B cell (primary cell): Measurements from ENCODE around the gene REC8. TPM values are rescaled to one million over a fixed set of nuclear protein-coding genes. Genes with fewer than 3 reads are reported as not detected.

Experiments used
- ATAC-seq: fragments of 200-7000 bp; cut with Tn5 transposase; one replicate; pipeline ENCODE4 v1.10.0; 2021; ENCODE audit warnings: low read depth, mild to moderate bottlenecking, moderate number of reproducible peaks, moderate library complexity
- CTCF ChIA-PET: fragments of 350-600 bp; sonication (Branson Sonifier 250); formaldehyde crosslinking; loops from one replicate; lab custom pipeline; 2021; ENCODE audit warnings: antibody characterized with exemption, inconsistent platforms; lab: Charles Lee
- POLR2A ChIA-PET: fragments of 350-600 bp; sonication (Branson Sonifier 250); formaldehyde crosslinking; loops from one replicate; lab custom pipeline; 2021; ENCODE audit warnings: antibody characterized with exemption; lab: Charles Lee
- DNase-seq: peaks from one replicate; pipeline ENCODE4 v3.0.0; 2013
- H2AFZ ChIP-seq: 2 replicates; pipeline ENCODE4 v1.6.1; 2012; ENCODE audit warnings: mild to moderate bottlenecking, low read depth, low read length; ENCODE audit not compliant: insufficient read depth, poor library complexity, severe bottlenecking
- H3K27ac ChIP-seq, 2 donors: 1 replicate in 1 of 2; 2 replicates in 1 of 2; pipeline ENCODE4 v1.5.1; 2012 to 2013; ENCODE audit warnings: low read length in 2 of 2, mild to moderate bottlenecking in 2 of 2, moderate library complexity in 1 of 2
- H3K27me3 ChIP-seq, 4 experiments: fragments of 200-600 bp in 1 of 4; sonication (generic) in 1 of 4; replicated peaks in 1 of 4; 1 replicate in 2 of 4; 2 replicates in 2 of 4; pipeline versions ENCODE4 v1.6.1 to v1.7.0; 2013 to 2016; ENCODE audit warnings: low read length in 3 of 4, mild to moderate bottlenecking in 2 of 4, mixed read lengths in 1 of 4, moderate library complexity in 1 of 4; ENCODE audit not compliant: insufficient read depth in 4 of 4, control insufficient read depth in 3 of 4; ENCODE audit errors: control extremely low read depth in 1 of 4
- H3K36me3 ChIP-seq, 2 experiments: replicated peaks in 1 of 2; 1 replicate in 1 of 2; 2 replicates in 1 of 2; pipeline versions ENCODE4 v1.6.1 to v1.7.1; 2013; ENCODE audit warnings: low read length in 1 of 2; ENCODE audit not compliant: insufficient read depth in 2 of 2, control insufficient read depth in 1 of 2; ENCODE audit errors: control extremely low read depth in 1 of 2, extremely low read depth in 1 of 2
- H3K4me1 ChIP-seq, 2 donors: fragments of 200-600 bp in 1 of 2; sonication (generic) in 1 of 2; 1 replicate in 1 of 2; 2 replicates in 1 of 2; pipeline versions ENCODE4 v1.5.1 to v1.6.1; 2013 to 2017; ENCODE audit warnings: low read length in 2 of 2; ENCODE audit not compliant: control insufficient read depth in 2 of 2, insufficient read depth in 2 of 2
- H3K4me2 ChIP-seq: replicated peaks from 2 replicates; pipeline ENCODE3; 2012; ENCODE audit warnings: mild to moderate bottlenecking, low read depth, low read length; ENCODE audit not compliant: poor library complexity, severe bottlenecking
- H3K4me3 ChIP-seq, 5 experiments: fragments of 200-600 bp in 1 of 5; sonication (generic) in 1 of 5; 1 replicate in 3 of 5; 2 replicates in 2 of 5; pipeline versions ENCODE4 v1.5.1 to v1.7.0; 2011 to 2016; ENCODE audit warnings: low read length in 4 of 5, mild to moderate bottlenecking in 4 of 5, low read depth in 2 of 5, control low read depth in 1 of 5, moderate library complexity in 1 of 5; ENCODE audit not compliant: insufficient read depth in 1 of 5; ENCODE audit errors: control extremely low read depth in 1 of 5, extremely low read depth in 1 of 5
- H3K79me2 ChIP-seq: fragments of 200-600 bp; sonication (generic); one replicate; pipeline ENCODE4 v1.6.0; 2016; ENCODE audit warnings: low read length; ENCODE audit not compliant: control insufficient read depth, insufficient read depth
- H3K9ac ChIP-seq: fragments of 200-600 bp; sonication (generic); 2 replicates; pipeline ENCODE4 v1.6.1; 2017; ENCODE audit warnings: mild to moderate bottlenecking, low read length, moderate library complexity
- H3K9me3 ChIP-seq, 3 donors: one replicate each; pipeline versions ENCODE4 v1.6.1 to v1.7.1; 2013; ENCODE audit warnings: low read length in 2 of 3; ENCODE audit not compliant: control insufficient read depth in 2 of 3, insufficient read depth in 1 of 3; ENCODE audit errors: control extremely low read depth in 1 of 3
- H4K20me1 ChIP-seq: 2 replicates; pipeline ENCODE4 v1.6.0; 2012; ENCODE audit warnings: mild to moderate bottlenecking, low read length; ENCODE audit not compliant: insufficient read depth, control insufficient read depth, poor library complexity, severe bottlenecking
- H3K27ac Mint-ChIP-seq: one replicate; pipeline ENCODE4 v1.8.0; 2021; ENCODE audit warnings: mixed read lengths
- H3K27me3 Mint-ChIP-seq: one replicate; pipeline ENCODE4 v1.8.0; 2021; ENCODE audit warnings: mixed read lengths
- H3K4me1 Mint-ChIP-seq: one replicate; pipeline ENCODE4 v1.8.0; 2021; ENCODE audit warnings: mixed read lengths
- H3K4me3 Mint-ChIP-seq: one replicate; pipeline ENCODE4 v1.8.0; 2021; ENCODE audit warnings: mixed read lengths
- H3K9me3 Mint-ChIP-seq: one replicate; pipeline ENCODE4 v1.8.0; 2022; ENCODE audit warnings: mixed read lengths; ENCODE audit not compliant: insufficient read depth
- CTCF ChIP-seq: fragments of 200-600 bp; IDR thresholded peaks from one replicate; pipeline ENCODE4 v1.8.0; 2022; ENCODE audit warnings: antibody characterized with exemption, mild to moderate bottlenecking
- EZH2 ChIP-seq: IDR thresholded peaks from 2 replicates; pipeline ENCODE4 v1.6.1; 2012; ENCODE audit warnings: borderline replicate concordance, low read depth, mild to moderate bottlenecking, moderate library complexity, low read length; ENCODE audit not compliant: insufficient read depth, poor library complexity, severe bottlenecking
- WGBS: methylation state at CpG from one replicate; pipeline ENCODE4 v1.1.5; 2013; ENCODE audit warnings: missing lambda C conversion rate; ENCODE audit not compliant: insufficient coverage; 5-methylcytosine and 5-hydroxymethylcytosine counted together
- intact Hi-C: fragments of 100-400 bp; cut with micrococcal nuclease; formaldehyde crosslinking; loops from one replicate; pipeline ENCODE4 v1.10.0; 2022
- polyA plus RNA-seq: library from polyadenylated mRNA; depleted of rRNA; stranded (reverse); fragments of >200 nt; gene quantifications from 2 replicates; pipeline ENCODE4 v1.2.3, GENCODE V29; 2012
- total RNA-seq, 2 donors: library from RNA; stranded (reverse); fragments of 120-200 nt in 1 of 2; gene quantifications; 1 replicate in 1 of 2; 2 replicates in 1 of 2; pipeline versions ENCODE4 v1.2.3 to v1.2.4, GENCODE V29; 2013 to 2022

REC8 gene
- total and polyA plus RNA-seq, 2 donors (not counting 1 experiment from before 2014, with no cell fraction given) = 34.0 to 62.1 TPM

GRCh38 chr14:24141097-24141880, 30.6 kb upstream of the REC8 start, which contains the start of gene EMC9:
Gene EMC9, minus strand, starts transcription at chr14:24141591. Its CDS starts 287 bp downstream, at chr14:24141304.
- Histone ChIP-seq H3K9ac (peak within 1 kb of the TSS; percentile 72), H3K4me1 (peaks cover 33 to 50% of the 10 kb centered on the region in 2 donors), H3K27ac (peak within 1 kb of the TSS; percentile 63 to 80), H3K36me3 (peaks cover 0 to 54% of the 10 kb centered on the region in 2 experiments), H3K27me3 (no peaks in the 10 kb centered on the region), H3K4me2 (peak within 1 kb of the TSS; percentile 87), H3K9me3 (no peaks in the 10 kb centered on the region), H4K20me1 (peaks cover 24% of the 10 kb centered on the region), H3K4me3 (peak within 1 kb of the TSS; percentile 67 to 93 (median 82)), H2AFZ (peak within 1 kb of the TSS; percentile 82), H3K79me2 (peaks cover 76% of the 10 kb centered on the region)
- peaks cover 64% of the 10 kb centered on the region for H3K4me1 Mint-ChIP-seq
- H3K27ac Mint-ChIP-seq = peak within 1 kb of the TSS; percentile 95
- H3K9me3 Mint-ChIP-seq = no peaks in the 10 kb centered on the region
- peak; percentile 89 for ATAC-seq
- no peaks in the 10 kb centered on the region for H3K27me3 Mint-ChIP-seq
- POLR2A ChIA-PET = interaction anchor here (0.8 to 1.7 kb wide), 7 partner anchors 20 to 130 kb away, joined by 3 to 30 read pairs (median 5); partner anchors contain the start of genes CHMP4A, DCAF11, IRF9 and NRL
- peak within 1 kb of the TSS; percentile 96 for H3K4me3 Mint-ChIP-seq
- TF ChIP-seq CTCF (peak; percentile 37), EZH2 (no peak)
- CTCF ChIA-PET = interaction anchor here (0.7 to 2.2 kb wide), 10 partner anchors 11 to 192 kb away, joined by 3 to 16 read pairs (median 4); partner anchors contain the start of genes DCAF11, IRF9 and NRL
- peak; percentile 99 for DNase-seq
- WGBS = 1% methylated on average over 65 of the region's 65 CpGs
- intact Hi-C loops = loop anchor here (1.0 to 10.0 kb wide), 8 partner anchors 20 to 1046 kb away; partner anchors contain the start of genes ACIN1, C14orf119, CHMP4A and DCAF11
